Mesenchymal stem cell (in vitro differentiated cells and primary cell): ENCODE measurements around the gene TBC1D22A.

Source experiments
- DNase-seq: peaks from one replicate; pipeline ENCODE4 v3.0.0-alpha.2; 2013
- H2AFZ ChIP-seq: one replicate; pipeline ENCODE4 v1.6.1; 2013; ENCODE audit warnings: low read depth, mild to moderate bottlenecking, control low read depth, inconsistent platforms, low read length, moderate library complexity
- H2AK5ac ChIP-seq: 2 replicates; pipeline ENCODE4 v1.6.1; 2013; ENCODE audit warnings: low read length, moderate library complexity, mild to moderate bottlenecking, inconsistent platforms; ENCODE audit not compliant: severe bottlenecking
- H2BK120ac ChIP-seq: one replicate; pipeline ENCODE4 v1.6.1; 2013; ENCODE audit warnings: low read depth, mild to moderate bottlenecking, inconsistent platforms, low read length, moderate library complexity
- H2BK12ac ChIP-seq, 2 experiments: one replicate each; pipeline ENCODE4 v1.6.1; 2013; ENCODE audit warnings: inconsistent platforms in 2 of 2, low read length in 2 of 2, mild to moderate bottlenecking in 2 of 2, moderate library complexity in 2 of 2, control low read depth in 1 of 2
- H2BK15ac ChIP-seq: one replicate; pipeline ENCODE4 v1.6.1; 2013; ENCODE audit warnings: mild to moderate bottlenecking, low read depth, inconsistent platforms; ENCODE audit not compliant: poor library complexity, severe bottlenecking
- H2BK5ac ChIP-seq: 2 replicates; pipeline ENCODE4 v1.6.1; 2013; ENCODE audit warnings: low read depth, mild to moderate bottlenecking, low read length, control low read depth, inconsistent platforms; ENCODE audit not compliant: poor library complexity, severe bottlenecking
- H3K14ac ChIP-seq, 2 experiments: one replicate each; pipeline ENCODE4 v1.6.1; 2013; ENCODE audit warnings: inconsistent platforms in 2 of 2, low read length in 2 of 2, control low read depth in 1 of 2, mild to moderate bottlenecking in 1 of 2, moderate library complexity in 1 of 2
- H3K18ac ChIP-seq, 2 experiments: one replicate each; pipeline ENCODE4 v1.6.1; 2013; ENCODE audit warnings: inconsistent platforms in 2 of 2, low read length in 2 of 2, control low read depth in 1 of 2, low read depth in 1 of 2, mild to moderate bottlenecking in 1 of 2
- H3K23ac ChIP-seq, 2 experiments: one replicate each; pipeline ENCODE4 v1.6.1; 2013; ENCODE audit warnings: inconsistent platforms in 2 of 2, low read length in 2 of 2, mild to moderate bottlenecking in 2 of 2, moderate library complexity in 2 of 2, control low read depth in 1 of 2
- H3K27ac ChIP-seq: 2 replicates; pipeline ENCODE4 v1.5.1; 2013; ENCODE audit warnings: mild to moderate bottlenecking, moderate library complexity, low read length, control low read depth, inconsistent platforms; ENCODE audit not compliant: poor library complexity, severe bottlenecking
- H3K27me3 ChIP-seq, 2 experiments: 2 replicates each; pipeline versions ENCODE4 v1.6.1 to v1.7.0; 2013; ENCODE audit warnings: low read length in 2 of 2, mild to moderate bottlenecking in 2 of 2, moderate library complexity in 2 of 2, control low read depth in 1 of 2, inconsistent platforms in 1 of 2; ENCODE audit not compliant: control insufficient read depth in 1 of 2, insufficient read depth in 1 of 2
- H3K36me3 ChIP-seq, 2 experiments: 2 replicates each; pipeline versions ENCODE4 v1.6.1 to v1.7.0; 2013; ENCODE audit warnings: low read length in 2 of 2, control low read depth in 1 of 2, inconsistent platforms in 1 of 2, low read depth in 1 of 2, mild to moderate bottlenecking in 1 of 2; ENCODE audit not compliant: insufficient read depth in 2 of 2, control insufficient read depth in 1 of 2
- H3K4ac ChIP-seq, 2 experiments: one replicate each; pipeline ENCODE4 v1.6.1; 2013; ENCODE audit warnings: inconsistent platforms in 2 of 2, low read length in 2 of 2, mild to moderate bottlenecking in 2 of 2, moderate library complexity in 2 of 2, control low read depth in 1 of 2, low read depth in 1 of 2
- H3K4me1 ChIP-seq: 2 replicates; pipeline ENCODE4 v1.6.1; 2013; ENCODE audit warnings: low read depth, low read length, control low read depth; ENCODE audit not compliant: control insufficient read depth, insufficient read depth
- H3K4me2 ChIP-seq: 2 replicates; pipeline ENCODE4 v1.6.1; 2013; ENCODE audit warnings: low read length, mild to moderate bottlenecking, inconsistent platforms; ENCODE audit not compliant: poor library complexity, severe bottlenecking
- H3K4me3 ChIP-seq, 2 experiments: 2 replicates each; pipeline versions ENCODE4 v1.5.1 to v1.7.0; 2013; ENCODE audit warnings: low read length in 2 of 2, mild to moderate bottlenecking in 2 of 2, control low read depth in 1 of 2, low read depth in 1 of 2; ENCODE audit not compliant: insufficient read depth in 1 of 2
- H3K79me1 ChIP-seq: replicated peaks from 2 replicates; pipeline ENCODE4 v1.6.1; 2013; ENCODE audit warnings: mild to moderate bottlenecking, control low read depth, low read length, inconsistent platforms; ENCODE audit not compliant: poor library complexity, severe bottlenecking
- H3K9ac ChIP-seq: 2 replicates; pipeline ENCODE4 v1.7.0; 2013; ENCODE audit warnings: mild to moderate bottlenecking, low read length, moderate library complexity
- H3K9me3 ChIP-seq: 2 replicates; pipeline ENCODE4 v1.7.0; 2013; ENCODE audit warnings: mild to moderate bottlenecking, low read length; ENCODE audit not compliant: control insufficient read depth
- H4K8ac ChIP-seq: one replicate; pipeline ENCODE4 v1.6.1; 2013; ENCODE audit warnings: inconsistent platforms, mild to moderate bottlenecking, low read length, moderate library complexity
- H4K91ac ChIP-seq: one replicate; pipeline ENCODE4 v1.6.1; 2013; ENCODE audit warnings: mild to moderate bottlenecking, low read length, inconsistent platforms
- WGBS: methylation state at CpG from one replicate; pipeline ENCODE4 v1.1.7; 2013; ENCODE audit warnings: mixed read lengths; 5-methylcytosine and 5-hydroxymethylcytosine counted together

The TBC1D22A gene

GRCh38 chr22:47153854-47154525, 391.5 kb downstream of the TBC1D22A start:
- Histone ChIP-seq H3K9ac (peak overlapping the region; percentile 63), H3K27ac (no peak overlapping the region), H2BK120ac (no peak overlapping the region), H2AFZ (no peak overlapping the region), H2BK15ac (no peak overlapping the region), H2AK5ac (no peak overlapping the region), H3K4me2 (no peak overlapping the region), H3K36me3 (peaks cover 3% of the 10 kb centered on the region in 2 experiments), H4K8ac (no peak overlapping the region), H3K14ac (no peak overlapping the region), H4K91ac (peak overlapping the region; percentile 11), H3K4ac (no peak overlapping the region), H3K4me3 (peak overlapping the region in 1 of 2 experiments; percentile 68), H2BK5ac (no peak overlapping the region), H3K9me3 (no peaks in the 10 kb centered on the region), H3K4me1 (peaks cover 34% of the 10 kb centered on the region), H3K18ac (no peak overlapping the region), H2BK12ac (no peak overlapping the region), H3K79me1 (peaks cover 4% of the 10 kb centered on the region), H3K27me3 (no peaks in the 10 kb centered on the region), H3K23ac (no peak overlapping the region)
- no peak for DNase-seq
- 86% methylated on average over 23 of the region's 23 CpGs for WGBS

GRCh38 chr22:47154621-47155081, 392.2 kb downstream of the TBC1D22A start:
- Histone ChIP-seq H4K91ac (no peak overlapping the region), H3K27ac (no peak overlapping the region), H2BK12ac (no peak overlapping the region), H3K9me3 (no peaks in the 10 kb centered on the region), H3K79me1 (peaks cover 4% of the 10 kb centered on the region), H3K4ac (no peak overlapping the region), H2BK120ac (no peak overlapping the region), H3K9ac (peak overlapping the region; percentile 63), H2BK15ac (no peak overlapping the region), H3K4me1 (peaks cover 32% of the 10 kb centered on the region), H3K4me2 (no peak overlapping the region), H3K18ac (no peak overlapping the region), H3K23ac (no peak overlapping the region), H4K8ac (no peak overlapping the region), H3K36me3 (peaks cover 6 to 9% of the 10 kb centered on the region in 2 experiments), H3K4me3 (peak overlapping the region in 1 of 2 experiments; percentile 68), H3K27me3 (no peaks in the 10 kb centered on the region), H2AFZ (no peak overlapping the region), H3K14ac (no peak overlapping the region), H2BK5ac (no peak overlapping the region), H2AK5ac (no peak overlapping the region)
- 86% methylated on average over 19 of the region's 19 CpGs for WGBS
- DNase-seq = no peak

GRCh38 chr22:47155131-47155885, 392.9 kb downstream of the TBC1D22A start:
- no peak overlapping the region for H3K27ac ChIP-seq
- H3K23ac ChIP-seq = no peak overlapping the region

GRCh38 chr22:47155912-47156311, 393.5 kb downstream of the TBC1D22A start:
- DNase-seq = no peak
- Histone ChIP-seq H3K4me1 (peaks cover 25% of the 10 kb centered on the region), H2AFZ (no peak overlapping the region), H3K18ac (no peak overlapping the region), H2BK5ac (no peak overlapping the region), H3K9me3 (no peaks in the 10 kb centered on the region), H2BK120ac (no peak overlapping the region), H4K8ac (no peak overlapping the region), H3K14ac (no peak overlapping the region), H3K79me1 (peaks cover 3% of the 10 kb centered on the region), H3K4ac (no peak overlapping the region), H2AK5ac (no peak overlapping the region), H3K23ac (no peak overlapping the region), H3K27ac (no peak overlapping the region), H2BK12ac (no peak overlapping the region), H4K91ac (no peak overlapping the region), H3K4me2 (no peak overlapping the region), H3K9ac (no peak overlapping the region), H3K27me3 (no peaks in the 10 kb centered on the region), H3K36me3 (peaks cover 4 to 9% of the 10 kb centered on the region in 2 experiments), H2BK15ac (no peak overlapping the region), H3K4me3 (no peak overlapping the region)
- whole genome bisulfite sequencing = 61% methylated on average over 9 of the region's 9 CpGs

More at GRCh38 chr22:47155131-47155885, 392.9 kb downstream of the TBC1D22A start:
- Histone ChIP-seq H3K79me1 (peaks cover 4% of the 10 kb centered on the region), H2BK15ac (no peak overlapping the region), H3K14ac (no peak overlapping the region), H3K4me3 (peak overlapping the region in 1 of 2 experiments; percentile 68), H4K8ac (no peak overlapping the region), H2AFZ (no peak overlapping the region), H2BK5ac (no peak overlapping the region), H3K9ac (peak overlapping the region; percentile 63), H4K91ac (no peak overlapping the region), H3K18ac (no peak overlapping the region), H3K36me3 (peaks cover 6 to 9% of the 10 kb centered on the region in 2 experiments), H3K27me3 (no peaks in the 10 kb centered on the region), H3K9me3 (no peaks in the 10 kb centered on the region), H2BK120ac (no peak overlapping the region), H2BK12ac (no peak overlapping the region), H2AK5ac (no peak overlapping the region), H3K4me2 (no peak overlapping the region), H3K4ac (no peak overlapping the region), H3K4me1 (peaks cover 31% of the 10 kb centered on the region)
- 92% methylated on average over 31 of the region's 31 CpGs for WGBS
- DNase-seq = no peak
